SU-DHL-6 (cell line): ENCODE results near the gene FBXO5.
A peak's percentile ranks its signal among the peaks of the same experiment; 100 is the strongest.
"Not testable (repeated sequence)": the region's sequence is repeated elsewhere in the genome, so short reads cannot be mapped to it uniquely, and the experiment has no call there.

Experiments used
- H2AFZ ChIP-seq: fragments of 200-600 bp; sonication (generic); 2 replicates; pipeline ENCODE4 v1.6.1; 2014; ENCODE audit warnings: low read depth, mild to moderate bottlenecking, moderate library complexity, mixed read lengths, antibody characterized with exemption, low read length; ENCODE audit not compliant: severe bottlenecking
- H3F3A ChIP-seq: fragments of 200-600 bp; shearing (Covaris generic); 2 replicates; pipeline ENCODE4 v1.6.0; 2016; ENCODE audit warnings: antibody characterized with exemption, mild to moderate bottlenecking; ENCODE audit not compliant: insufficient read depth
- H3K27ac ChIP-seq: fragments of 200-600 bp; sonication (generic); 2 replicates; pipeline ENCODE4 v1.5.1; 2016; ENCODE audit warnings: low read depth, mild to moderate bottlenecking, low read length, moderate library complexity, mixed read lengths
- H3K27me3 ChIP-seq: fragments of 200-600 bp; sonication (generic), shearing (Covaris generic); 2 replicates; pipeline ENCODE4 v1.6.0; 2014; ENCODE audit warnings: mild to moderate bottlenecking, low read length
- H3K36me3 ChIP-seq: fragments of 200-600 bp; sonication (generic); 2 replicates; pipeline ENCODE4 v1.6.1; 2014; ENCODE audit warnings: mild to moderate bottlenecking, low read length, mixed read lengths
- H3K4me2 ChIP-seq: fragments of 300-600, 200-600 bp; shearing (Covaris generic), sonication (generic); 2 replicates; pipeline ENCODE4 v1.6.0; 2014; ENCODE audit warnings: low read length, low read depth, mild to moderate bottlenecking; ENCODE audit not compliant: poor library complexity, severe bottlenecking
- H3K4me3 ChIP-seq: fragments of 200-600 bp; sonication (generic); 2 replicates; pipeline ENCODE4 v1.5.1; 2014; ENCODE audit warnings: antibody characterized with exemption, low read length, mild to moderate bottlenecking, mixed read lengths; ENCODE audit not compliant: insufficient read depth, poor library complexity, severe bottlenecking
- H3K79me2 ChIP-seq: fragments of 200-600 bp; sonication (generic); 2 replicates; pipeline ENCODE4 v1.6.1; 2014; ENCODE audit warnings: mild to moderate bottlenecking, low read length, moderate library complexity; ENCODE audit not compliant: insufficient read depth
- H3K9ac ChIP-seq: fragments of 200-600 bp; sonication (generic); 2 replicates; pipeline ENCODE4 v1.7.0; 2014; ENCODE audit warnings: mild to moderate bottlenecking, low read length
- H3K9me2 ChIP-seq: fragments of 200-600 bp; sonication (generic); replicated peaks from 2 replicates; pipeline ENCODE4 v1.6.1; 2014; ENCODE audit warnings: low read length; ENCODE audit not compliant: insufficient read depth
- H3K9me3 ChIP-seq: fragments of 200-600 bp; sonication (generic); 2 replicates; pipeline ENCODE4 v1.6.1; 2014; ENCODE audit warnings: low read length, mixed read lengths; ENCODE audit not compliant: insufficient read depth
- H4K20me1 ChIP-seq: fragments of 200-600 bp; sonication (generic); 2 replicates; pipeline ENCODE4 v1.6.1; 2014; ENCODE audit warnings: low read depth, mild to moderate bottlenecking, antibody characterized with exemption, low read length, moderate library complexity, mixed read lengths
- EZH2phosphoT487 ChIP-seq: fragments of 200-600 bp; sonication (generic), shearing (Covaris generic); conservative IDR thresholded peaks from 2 replicates; pipeline ENCODE4 v1.6.1; 2018; ENCODE audit warnings: mild to moderate bottlenecking, antibody characterized with exemption, low read length, moderate library complexity, mixed read lengths
- TF ChIP-seq, protein P1 (sequence below): fragments of 200-600 bp; sonication (generic); IDR thresholded peaks from one replicate; pipeline ENCODE4 v1.5.1; 2017; ENCODE audit warnings: antibody characterized with exemption, mild to moderate bottlenecking, low read length, moderate library complexity; ENCODE audit not compliant: insufficient read depth, poor library complexity, severe bottlenecking

The FBXO5 gene

DNA sequence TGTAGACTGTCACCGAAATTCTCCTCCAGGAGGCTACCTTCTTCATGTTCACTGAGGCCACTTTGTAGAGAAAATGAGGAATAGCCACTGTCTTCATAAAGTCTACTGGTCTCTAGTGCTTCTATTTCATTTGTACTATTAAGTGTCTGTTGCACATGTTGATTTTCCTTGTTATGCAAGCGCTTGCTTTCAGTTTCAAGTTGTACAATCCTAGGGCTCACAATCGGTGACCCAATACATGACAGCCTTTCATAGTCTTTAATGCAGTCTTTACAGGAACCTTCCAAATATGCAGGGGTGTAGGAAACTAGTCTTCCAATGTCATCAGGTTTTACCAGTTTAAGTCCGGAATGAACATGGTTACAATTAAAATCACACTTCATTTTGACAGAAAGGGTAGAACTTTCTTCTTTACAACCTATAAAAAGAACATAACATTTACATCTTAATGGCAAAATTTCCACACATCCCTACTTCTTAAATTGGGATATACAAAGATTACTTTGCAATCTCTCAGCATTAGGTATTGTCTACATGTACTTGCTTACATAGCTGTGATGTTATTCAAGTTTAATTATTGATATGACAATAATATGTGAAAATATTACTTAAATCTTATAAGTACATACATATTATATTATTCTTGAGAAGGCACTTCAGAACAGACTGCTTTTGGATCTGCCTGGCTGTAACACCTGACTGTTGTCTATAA lies 7.5 kb downstream of the FBXO5 start:
- Histone ChIP-seq H3F3A (peaks cover 89% of the 10 kb centered on the region), H3K36me3 (peaks cover 98% of the 10 kb centered on the region), H3K9me2 (no peaks in the 10 kb centered on the region), H2AFZ (no peak overlapping the region), H3K4me2 (no peak overlapping the region), H3K27ac (no peak overlapping the region), H3K4me3 (no peak overlapping the region), H4K20me1 (peaks cover 97% of the 10 kb centered on the region), H3K9ac (no peak overlapping the region), H3K27me3 (no peaks in the 10 kb centered on the region), H3K79me2 (peaks cover 84% of the 10 kb centered on the region), H3K9me3 (no peaks in the 10 kb centered on the region)
- TF ChIP-seq, protein P1, sequence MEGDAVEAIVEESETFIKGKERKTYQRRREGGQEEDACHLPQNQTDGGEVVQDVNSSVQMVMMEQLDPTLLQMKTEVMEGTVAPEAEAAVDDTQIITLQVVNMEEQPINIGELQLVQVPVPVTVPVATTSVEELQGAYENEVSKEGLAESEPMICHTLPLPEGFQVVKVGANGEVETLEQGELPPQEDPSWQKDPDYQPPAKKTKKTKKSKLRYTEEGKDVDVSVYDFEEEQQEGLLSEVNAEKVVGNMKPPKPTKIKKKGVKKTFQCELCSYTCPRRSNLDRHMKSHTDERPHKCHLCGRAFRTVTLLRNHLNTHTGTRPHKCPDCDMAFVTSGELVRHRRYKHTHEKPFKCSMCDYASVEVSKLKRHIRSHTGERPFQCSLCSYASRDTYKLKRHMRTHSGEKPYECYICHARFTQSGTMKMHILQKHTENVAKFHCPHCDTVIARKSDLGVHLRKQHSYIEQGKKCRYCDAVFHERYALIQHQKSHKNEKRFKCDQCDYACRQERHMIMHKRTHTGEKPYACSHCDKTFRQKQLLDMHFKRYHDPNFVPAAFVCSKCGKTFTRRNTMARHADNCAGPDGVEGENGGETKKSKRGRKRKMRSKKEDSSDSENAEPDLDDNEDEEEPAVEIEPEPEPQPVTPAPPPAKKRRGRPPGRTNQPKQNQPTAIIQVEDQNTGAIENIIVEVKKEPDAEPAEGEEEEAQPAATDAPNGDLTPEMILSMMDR, result no peak
- no peak for TF ChIP-seq EZH2phosphoT487

DNA sequence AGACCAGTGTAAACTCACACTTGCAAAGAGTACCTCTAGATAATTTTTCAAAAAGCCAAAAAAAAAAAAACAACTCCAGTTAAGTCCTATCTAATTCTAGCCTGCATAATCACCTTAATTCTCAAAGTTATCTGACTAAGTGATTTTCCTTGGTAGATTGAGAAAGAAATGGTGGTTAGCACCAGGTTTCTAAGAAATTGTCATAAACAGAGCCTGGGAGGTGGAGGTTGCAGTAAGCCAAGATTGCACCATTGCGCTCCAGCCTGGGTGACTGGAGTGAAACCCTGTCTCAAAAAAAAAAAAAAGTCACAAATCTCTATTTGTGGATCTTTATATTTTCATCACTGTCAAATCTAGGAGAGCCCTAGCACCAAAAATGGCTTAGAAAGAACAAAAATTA lies 8.9 kb downstream of the FBXO5 start:
- peaks cover 93% of the 10 kb centered on the region for H3K36me3 ChIP-seq
- H3K9me2 ChIP-seq, result no peaks in the 10 kb centered on the region
- H3K27ac ChIP-seq, result no peak overlapping the region
- H3F3A ChIP-seq, result peaks cover 91% of the 10 kb centered on the region
- TF ChIP-seq, protein P1, result no peak
- no peak for TF ChIP-seq EZH2phosphoT487
- H3K9ac ChIP-seq, result no peak overlapping the region
- peaks cover 69% of the 10 kb centered on the region for H3K79me2 ChIP-seq
- H4K20me1 ChIP-seq, result peaks cover 85% of the 10 kb centered on the region
- H2AFZ ChIP-seq, result no peak overlapping the region
- H3K27me3 ChIP-seq, result no peaks in the 10 kb centered on the region
- no peaks in the 10 kb centered on the region for H3K9me3 ChIP-seq
- no peak overlapping the region for H3K4me3 ChIP-seq
- H3K4me2 ChIP-seq, result peak overlapping the region; percentile 13

DNA sequence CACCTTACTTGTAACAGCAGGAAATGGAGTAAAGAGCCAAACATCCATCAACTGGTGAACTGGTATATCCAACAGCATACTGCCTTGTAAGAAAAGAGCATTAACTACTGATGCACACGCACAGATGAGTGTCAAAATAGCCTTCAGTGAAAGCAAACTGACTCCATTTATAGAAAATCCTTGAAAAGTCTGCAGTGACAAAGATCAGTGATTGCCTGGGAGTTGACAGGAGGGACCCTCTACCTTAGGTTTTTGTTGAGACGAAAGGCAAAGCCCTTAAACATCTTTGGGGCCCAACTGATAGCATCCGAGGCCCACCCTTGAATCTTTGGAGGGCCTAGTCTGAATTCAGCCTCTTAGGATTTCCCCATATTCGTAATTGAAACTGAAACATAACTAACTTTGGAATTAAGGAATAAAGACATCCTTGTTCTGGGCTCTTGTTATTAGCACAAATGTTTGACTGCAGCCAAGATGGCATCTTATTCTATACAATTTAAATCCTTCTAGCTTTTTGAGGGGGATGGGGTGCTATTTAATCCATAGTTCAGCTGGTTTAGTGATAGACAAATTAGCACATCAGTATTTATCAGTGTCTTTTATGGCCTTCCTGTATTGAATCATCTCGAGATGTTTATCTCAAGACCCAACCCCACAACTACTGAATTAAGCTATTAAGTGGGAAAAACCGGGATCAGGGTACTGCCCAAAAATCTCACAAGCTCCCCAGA lies 13.0 kb downstream of the FBXO5 start:
- no peak overlapping the region for H3K4me3 ChIP-seq
- no peak overlapping the region for H3K4me2 ChIP-seq
- no peaks in the 10 kb centered on the region for H3K9me3 ChIP-seq
- no peaks in the 10 kb centered on the region for H3K9me2 ChIP-seq
- H3K79me2 ChIP-seq, result peaks cover 29% of the 10 kb centered on the region
- H3K9ac ChIP-seq, result no peak overlapping the region
- H3K27me3 ChIP-seq, result no peaks in the 10 kb centered on the region
- TF ChIP-seq EZH2phosphoT487, result no peak
- TF ChIP-seq, protein P1, result no peak
- H3F3A ChIP-seq, result peaks cover 57% of the 10 kb centered on the region
- H3K27ac ChIP-seq, result no peak overlapping the region
- H3K36me3 ChIP-seq, result peaks cover 55% of the 10 kb centered on the region
- no peak overlapping the region for H2AFZ ChIP-seq
- H4K20me1 ChIP-seq, result peaks cover 47% of the 10 kb centered on the region

GRCh38 chr6:152966168-152966894 lies 16.5 kb downstream of the FBXO5 start:
- not testable (repeated sequence) for H2AFZ ChIP-seq, H3K4me3 ChIP-seq, H3K9me2 ChIP-seq, H3K4me2 ChIP-seq, H3K9ac ChIP-seq, H3K9me3 ChIP-seq, H3K79me2 ChIP-seq, H3K27me3 ChIP-seq, H3K27ac ChIP-seq
- Histone ChIP-seq H4K20me1 (peaks cover 11% of the 10 kb centered on the region), H3F3A (peaks cover 23% of the 10 kb centered on the region), H3K36me3 (peaks cover 20% of the 10 kb centered on the region)
